ENCODE data around the gene MSI2. TPM values are rescaled to one million over a fixed set of nuclear protein-coding genes. Genes with fewer than 3 reads are reported as not detected.

MSI2 gene
- total RNA-seq, 1 donor, result 23.2 TPM

- Histone ChIP-seq H3K9me3 (ENCODE audit: low read depth, low read length) (no peaks in the 10 kb centered on the region), H3K4me1 (ENCODE audit: insufficient read depth, low read length) (peaks cover 7% of the 10 kb centered on the region), H3K4me2 (ENCODE audit: insufficient read depth, low read length) (no peak overlapping the region), H3K4me3 (ENCODE audit: insufficient read depth, low read length) (no peak overlapping the region), H3K27me3 (ENCODE audit: insufficient read depth, low read length) (no peaks in the 10 kb centered on the region), H3K79me2 (ENCODE audit: insufficient read depth, low read length) (no peaks in the 10 kb centered on the region), H3K27ac (ENCODE audit: low read depth, low read length) (no peak overlapping the region), H2AFZ (ENCODE audit: low read length) (no peak overlapping the region), H3K36me3 (ENCODE audit: insufficient read depth, low read length) (no peaks in the 10 kb centered on the region), H4K20me1 (ENCODE audit: insufficient read depth, low read length) (no peaks in the 10 kb centered on the region)
- no peak for DNase-seq (ENCODE audit: insufficient read length, low spot score, missing footprints)
- no peak for TF ChIP-seq CTCF (IDR thresholded peaks at IDR 0.05; ENCODE audit: extremely low read depth, low read depth, low read length)
Measured at GRCh38 chr17:57490111-57490845, 234.0 kb downstream of the MSI2 start.

GRCh38 chr17:57490890-57491289 lies 234.6 kb downstream of the MSI2 start:
- Histone ChIP-seq H2AFZ (ENCODE audit: low read length) (no peak overlapping the region), H3K4me3 (ENCODE audit: insufficient read depth, low read length) (no peak overlapping the region), H3K27me3 (ENCODE audit: insufficient read depth, low read length) (no peaks in the 10 kb centered on the region), H3K4me1 (ENCODE audit: insufficient read depth, low read length) (peaks cover 7% of the 10 kb centered on the region), H3K4me2 (ENCODE audit: insufficient read depth, low read length) (no peak overlapping the region), H3K27ac (ENCODE audit: low read depth, low read length) (no peak overlapping the region), H3K36me3 (ENCODE audit: insufficient read depth, low read length) (no peaks in the 10 kb centered on the region), H4K20me1 (ENCODE audit: insufficient read depth, low read length) (no peaks in the 10 kb centered on the region), H3K9me3 (ENCODE audit: low read depth, low read length) (no peaks in the 10 kb centered on the region), H3K79me2 (ENCODE audit: insufficient read depth, low read length) (no peaks in the 10 kb centered on the region)
- no peak for TF ChIP-seq CTCF (IDR thresholded peaks at IDR 0.05; ENCODE audit: extremely low read depth, low read depth, low read length)
- no peak for DNase-seq (ENCODE audit: insufficient read length, low spot score, missing footprints)

- Histone ChIP-seq H3K4me2 (ENCODE audit: insufficient read depth, low read length) (no peak overlapping the region), H3K79me2 (ENCODE audit: insufficient read depth, low read length) (no peaks in the 10 kb centered on the region), H3K27ac (ENCODE audit: low read depth, low read length) (no peak overlapping the region), H4K20me1 (ENCODE audit: insufficient read depth, low read length) (no peaks in the 10 kb centered on the region), H3K27me3 (ENCODE audit: insufficient read depth, low read length) (no peaks in the 10 kb centered on the region), H3K4me1 (ENCODE audit: insufficient read depth, low read length) (no peaks in the 10 kb centered on the region), H2AFZ (ENCODE audit: low read length) (no peak overlapping the region), H3K9me3 (ENCODE audit: low read depth, low read length) (no peaks in the 10 kb centered on the region), H3K36me3 (ENCODE audit: insufficient read depth, low read length) (no peaks in the 10 kb centered on the region), H3K4me3 (ENCODE audit: insufficient read depth, low read length) (no peak overlapping the region)
- no peak for TF ChIP-seq CTCF (IDR thresholded peaks at IDR 0.05; ENCODE audit: extremely low read depth, low read depth, low read length)
- DNase-seq (ENCODE audit: insufficient read length, low spot score, missing footprints), result no peak
Measured at GRCh38 chr17:57493171-57493570, 236.8 kb downstream of the MSI2 start.

- no peak overlapping the region for H3K4me2 ChIP-seq (ENCODE audit: insufficient read depth, low read length)
- no peaks in the 10 kb centered on the region for H3K36me3 ChIP-seq (ENCODE audit: insufficient read depth, low read length)
- H3K79me2 ChIP-seq (ENCODE audit: insufficient read depth, low read length), result no peaks in the 10 kb centered on the region
- TF ChIP-seq CTCF (IDR thresholded peaks at IDR 0.05; ENCODE audit: extremely low read depth, low read depth, low read length), result no peak
- DNase-seq (ENCODE audit: insufficient read length, low spot score, missing footprints), result no peak
- H3K27me3 ChIP-seq (ENCODE audit: insufficient read depth, low read length), result no peaks in the 10 kb centered on the region
- no peak overlapping the region for H3K4me3 ChIP-seq (ENCODE audit: insufficient read depth, low read length)
- H3K27ac ChIP-seq (ENCODE audit: low read depth, low read length), result no peak overlapping the region
- H4K20me1 ChIP-seq (ENCODE audit: insufficient read depth, low read length), result no peaks in the 10 kb centered on the region
- H2AFZ ChIP-seq (ENCODE audit: low read length), result no peak overlapping the region
- no peaks in the 10 kb centered on the region for H3K9me3 ChIP-seq (ENCODE audit: low read depth, low read length)
- no peaks in the 10 kb centered on the region for H3K4me1 ChIP-seq (ENCODE audit: insufficient read depth, low read length)
Measured at GRCh38 chr17:57493625-57494024, 237.3 kb downstream of the MSI2 start.
